GM21390 (cell line): ENCODE measurements around the gene SPINK1.
A peak's percentile ranks its signal among the peaks of the same experiment; 100 is the strongest.
"Not testable (repeated sequence)": the region's sequence is repeated elsewhere in the genome, so short reads cannot be mapped to it uniquely, and the experiment has no call there.

Experiments used
- ATAC-seq: cut with Tn5 transposase; IDR thresholded peaks from one replicate; pipeline ENCODE4 v1.9.1; 2021; ENCODE audit not compliant: unreplicated experiment

Gene SPINK1

DNA sequence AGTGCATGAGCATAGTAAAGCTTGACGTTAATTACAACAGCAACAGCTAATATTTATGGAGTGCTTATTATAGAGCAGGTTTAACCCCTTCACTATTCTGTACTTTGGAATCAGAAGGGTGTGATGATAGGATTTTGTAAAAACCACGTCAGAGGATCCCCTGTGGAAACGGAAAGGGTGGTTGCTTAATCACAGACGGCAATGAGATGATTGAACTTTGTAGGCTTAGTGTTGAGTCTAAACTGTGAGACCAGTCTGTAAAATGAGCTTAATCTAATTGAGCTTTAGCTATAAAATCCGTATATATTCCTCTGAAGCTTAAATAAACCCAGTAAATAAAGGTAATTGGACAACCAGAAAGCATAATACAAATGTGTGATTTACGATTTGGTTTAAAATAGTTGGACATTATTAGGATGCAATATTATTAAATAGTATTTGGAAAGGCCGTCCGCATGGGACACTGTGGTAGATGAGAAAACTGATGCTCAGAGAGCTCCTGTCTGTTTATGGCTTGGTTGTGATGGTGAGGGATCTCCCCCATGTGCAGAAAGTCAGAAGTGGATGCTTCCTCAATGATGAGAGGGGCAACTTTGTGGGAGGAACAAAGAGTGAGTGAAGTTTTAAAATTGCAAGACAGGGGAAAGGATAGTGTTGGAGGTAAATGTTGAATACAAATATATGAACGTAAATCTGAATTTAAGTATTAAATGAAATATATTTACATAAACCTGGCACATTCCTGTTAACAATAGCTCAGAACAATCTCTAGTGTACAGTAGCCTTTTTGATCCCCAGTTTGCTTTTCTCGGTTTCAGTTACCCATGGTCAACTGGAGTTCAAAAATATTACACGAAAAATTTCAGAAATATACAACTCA lies 23.7 kb upstream of the SPINK1 start:
- ATAC-seq = no peak

- ATAC-seq = no peak
Measured at GRCh38 chr5:147854331-147854730, 22.9 kb upstream of the SPINK1 start.

GRCh38 chr5:147853372-147853987 lies 22.0 kb upstream of the SPINK1 start:
- no peak for ATAC-seq

- ATAC-seq = no peak
Measured at GRCh38 chr5:147852365-147852764, 20.9 kb upstream of the SPINK1 start.

GRCh38 chr5:147851578-147851977 lies 20.1 kb upstream of the SPINK1 start:
- ATAC-seq = no peak

GRCh38 chr5:147849226-147849625 lies 17.8 kb upstream of the SPINK1 start:
- ATAC-seq = no peak

DNA sequence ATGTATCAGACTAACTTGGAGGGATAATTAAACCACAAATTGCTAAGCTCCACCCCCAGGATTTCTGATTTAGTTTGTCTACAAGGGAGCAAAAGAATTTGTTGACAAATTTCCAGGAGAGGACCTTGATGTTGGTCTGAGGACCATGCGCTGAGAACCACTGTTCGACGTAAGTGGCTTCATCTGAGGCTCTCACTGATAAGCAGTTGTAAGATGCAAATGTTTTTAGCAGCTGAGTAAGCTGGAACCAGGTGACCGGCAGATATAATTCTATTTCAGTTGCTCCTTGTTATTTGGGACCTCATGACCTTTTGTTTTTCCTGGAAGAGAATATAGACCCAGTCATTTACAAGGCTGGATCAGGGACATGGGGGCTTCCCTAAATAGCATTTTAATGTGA lies 14.1 kb upstream of the SPINK1 start:
- ATAC-seq = no peak

GRCh38 chr5:147844846-147845245 lies 13.4 kb upstream of the SPINK1 start:
- ATAC-seq = no peak

DNA sequence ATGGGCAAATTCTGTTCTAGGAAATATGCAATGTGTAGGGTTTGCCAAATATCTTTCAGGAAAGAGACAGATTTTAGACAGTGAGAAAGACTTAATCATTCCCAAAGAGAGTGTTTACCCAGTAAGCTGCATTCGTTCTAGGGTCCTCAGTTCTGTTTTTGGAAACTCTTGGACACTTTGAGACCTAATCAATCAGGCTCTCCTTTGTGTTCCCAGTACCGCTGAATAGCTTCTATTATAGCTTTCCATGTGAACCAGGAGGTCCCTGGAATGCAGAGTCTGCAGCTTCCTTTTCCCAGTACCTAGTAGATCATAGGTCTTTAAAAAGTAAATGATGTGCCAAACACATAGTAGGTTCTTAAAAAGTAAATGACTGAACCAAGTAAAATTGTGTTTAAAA lies 11.4 kb upstream of the SPINK1 start:
- no peak for ATAC-seq

- no peak for ATAC-seq
Measured at GRCh38 chr5:147836439-147836838, 5.0 kb upstream of the SPINK1 start.

- no peak for ATAC-seq
Measured at GRCh38 chr5:147835386-147835798, 3.9 kb upstream of the SPINK1 start.

DNA sequence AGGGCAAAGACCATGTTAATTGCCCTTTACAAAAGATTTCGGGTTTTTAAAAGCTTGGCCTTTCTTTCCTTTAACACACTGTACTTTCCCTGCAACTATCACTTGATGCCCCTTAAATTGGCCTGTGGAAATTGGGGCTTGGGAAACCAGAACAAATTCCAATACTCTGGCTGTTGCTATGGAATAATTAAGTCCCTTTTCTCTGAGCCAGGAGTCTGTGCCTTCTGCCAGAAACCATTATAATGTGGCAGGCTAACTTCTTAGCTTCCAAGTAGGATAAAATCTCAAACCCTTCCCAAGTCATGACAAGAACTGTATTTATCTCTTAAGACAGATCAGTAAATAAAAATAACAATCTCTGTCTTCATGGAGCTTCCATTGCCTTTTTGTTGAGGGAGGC lies 1.1 kb upstream of the SPINK1 start:
- no peak for ATAC-seq

DNA sequence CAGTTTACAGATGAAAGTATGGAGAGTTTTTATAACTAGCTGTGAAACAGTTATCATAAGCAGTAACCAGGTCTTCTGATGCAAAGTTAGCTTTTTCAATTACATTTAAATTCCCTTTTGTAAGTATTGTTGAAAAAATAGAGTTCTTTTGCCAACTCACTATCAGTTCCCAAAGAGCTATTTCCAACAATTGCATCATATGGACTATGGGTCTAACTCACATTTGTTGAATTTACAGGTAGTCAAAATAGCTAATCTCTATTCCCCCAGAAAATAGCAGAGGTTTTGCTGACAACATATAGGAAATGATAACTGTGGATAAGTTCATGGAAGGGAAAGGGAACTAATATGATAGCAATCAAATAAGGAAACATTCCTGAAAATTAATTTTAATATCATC lies 1.4 kb downstream of the SPINK1 start:
- ATAC-seq = no peak

- ATAC-seq = not testable (repeated sequence)
Measured at GRCh38 chr5:147827017-147827416, 4.5 kb downstream of the SPINK1 start.

GRCh38 chr5:147826361-147826760 lies 5.1 kb downstream of the SPINK1 start:
- ATAC-seq = no peak

- peak; percentile 92 for ATAC-seq
Measured at GRCh38 chr5:147822686-147823491, 8.6 kb downstream of the SPINK1 start.

GRCh38 chr5:147822222-147822621 lies 9.2 kb downstream of the SPINK1 start:
- ATAC-seq = not testable (repeated sequence)

DNA sequence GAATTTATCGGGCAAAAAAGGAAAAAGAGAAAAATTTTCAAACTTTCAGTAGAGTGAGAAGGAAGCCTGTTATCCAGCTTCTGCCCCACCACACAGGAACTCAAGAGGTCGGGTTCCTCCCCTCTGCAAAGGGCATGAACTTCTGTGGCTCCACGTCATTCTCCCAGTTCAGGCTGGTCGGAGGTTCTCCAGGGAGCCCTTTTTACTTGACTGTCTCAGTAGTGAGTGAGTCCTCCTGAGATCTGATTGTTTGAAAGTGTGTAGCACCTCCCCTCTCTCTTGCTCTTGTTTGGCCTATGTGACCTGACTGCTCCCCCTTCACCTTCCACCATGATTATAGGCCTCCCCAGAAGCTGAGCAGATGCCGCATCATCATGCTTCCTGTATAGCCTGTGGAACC lies 9.7 kb downstream of the SPINK1 start:
- ATAC-seq = no peak

DNA sequence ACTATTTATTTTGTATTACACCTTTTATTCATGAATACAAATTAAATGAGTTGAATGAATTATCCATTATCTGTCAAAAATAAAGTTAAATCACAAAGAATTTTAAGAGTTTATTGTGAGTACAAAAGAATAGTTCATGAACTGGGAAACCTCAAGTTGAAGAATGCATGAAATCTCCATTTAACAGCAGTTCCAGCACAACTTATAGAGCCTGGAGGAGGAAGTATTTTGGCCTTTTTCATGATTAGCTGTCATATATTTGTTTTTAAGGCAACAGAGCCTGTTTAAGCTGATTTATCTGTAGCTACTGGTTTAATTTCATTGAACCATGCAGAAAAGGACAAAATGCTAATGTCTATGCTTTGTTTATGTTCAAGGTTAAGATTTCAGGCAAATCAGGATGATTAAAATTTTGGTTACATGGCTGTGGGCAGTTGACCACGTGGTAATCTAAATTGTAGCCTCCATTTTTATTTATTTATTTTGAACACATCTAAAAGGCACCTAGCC lies 12.2 kb downstream of the SPINK1 start:
- no peak for ATAC-seq

DNA sequence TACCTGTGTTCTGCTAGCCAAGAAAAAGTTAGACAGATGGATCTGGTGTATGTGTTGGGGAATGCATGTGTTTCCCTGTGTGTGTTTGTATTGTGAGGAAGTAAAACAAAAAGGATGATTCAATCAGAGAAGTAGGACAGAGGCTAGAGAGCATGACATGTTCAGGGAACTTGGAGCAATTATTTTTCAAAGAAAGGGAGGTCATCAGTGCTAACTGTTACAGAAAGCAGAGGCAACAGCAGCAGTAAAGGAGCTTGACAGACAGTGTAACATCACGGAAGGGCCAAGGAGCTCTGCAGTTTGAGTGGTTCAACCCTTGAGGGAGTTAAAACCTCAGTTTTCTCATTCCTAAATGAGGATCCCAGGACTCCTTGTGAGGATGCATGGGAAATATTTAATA lies 13.2 kb downstream of the SPINK1 start:
- no peak for ATAC-seq

DNA sequence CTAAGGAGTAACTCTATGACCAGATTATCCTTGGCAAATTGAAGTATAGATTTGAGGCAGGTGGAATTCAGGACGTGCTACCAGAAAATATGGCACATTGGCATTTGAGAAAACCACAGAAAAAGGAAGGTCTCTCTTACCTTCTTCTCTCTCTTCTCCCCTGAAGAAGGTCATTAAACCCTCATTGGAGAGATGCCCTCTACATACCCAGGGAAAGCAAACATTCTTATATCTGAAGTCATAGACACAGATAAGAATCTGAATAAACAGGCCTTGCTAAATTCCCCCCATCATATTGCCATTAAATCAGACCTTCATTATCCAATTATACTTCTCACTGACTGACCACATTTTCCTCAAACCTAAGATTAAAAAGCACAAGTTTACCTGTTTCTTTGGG lies 17.8 kb downstream of the SPINK1 start:
- no peak for ATAC-seq
